Measurements from ENCODE around the gene PRKG2. TPM values are rescaled to one million over a fixed set of nuclear protein-coding genes. Genes with fewer than 3 reads are reported as not detected.

PRKG2 gene
- total RNA-seq, 1 experiment from 2014 or later: 1.9 TPM

- no peak overlapping the region for H3K9ac ChIP-seq (ENCODE audit: extremely low read depth, insufficient read length, low read length)
- H3K9me3 Mint-ChIP-seq: peaks cover 16 to 19% of the 10 kb centered on the region in 2 experiments
Observed at GRCh38 chr4:81085291-81085690, 129.7 kb downstream of the PRKG2 start.

More at GRCh38 chr4:81085291-81085690, 129.7 kb downstream of the PRKG2 start:
- H2BK15ac ChIP-seq (ENCODE audit: low read depth, low read length): no peak overlapping the region
- no peak overlapping the region for H2BK12ac ChIP-seq (ENCODE audit: insufficient read length, low read depth, low read length)
- no peaks in the 10 kb centered on the region for H4K20me1 ChIP-seq (ENCODE audit: control insufficient read depth, insufficient read depth, insufficient read length)
- DNase-seq: no peak
- H4K5ac ChIP-seq (ENCODE audit: insufficient read length, low read depth, low read length): no peak overlapping the region
- WGBS (ENCODE audit: extremely low coverage, insufficient read length, low lambda C conversion rate): no CpG with 5 or more reads among the region's 3 CpGs
- Mint-ChIP-seq H3K36me3 (ENCODE audit: insufficient read depth in 1 of 3, low read depth in 3 of 3) (peaks cover 10 to 16% (median 12%) of the 10 kb centered on the region in 3 experiments; a peak in 4 of 7 replicates), H3K4me3 (no peak overlapping the region), H3K27ac (no peak overlapping the region), H3K27me3 (ENCODE audit: low read depth) (no peaks in the 10 kb centered on the region), H3K4me1 (no peaks in the 10 kb centered on the region)
- H3K79me2 ChIP-seq (ENCODE audit: insufficient read depth, low read length): no peaks in the 10 kb centered on the region
- no peak overlapping the region for H4K91ac ChIP-seq (ENCODE audit: insufficient read length, low read depth, low read length)
- no peaks in the 10 kb centered on the region for H3K9me3 ChIP-seq (ENCODE audit: control insufficient read depth, low read depth, low read length)
- H3K4me1 ChIP-seq (ENCODE audit: insufficient read depth, low read length): no peaks in the 10 kb centered on the region
- no peaks in the 10 kb centered on the region for H3K79me1 ChIP-seq (ENCODE audit: insufficient read depth, low read depth, low read length, poor library complexity, severe bottlenecking)
- no peak overlapping the region for H3K56ac ChIP-seq (ENCODE audit: insufficient read length, low read depth, low read length)
- H3K23me2 ChIP-seq (ENCODE audit: insufficient read length, low read depth, low read length, poor library complexity, severe bottlenecking): no peaks in the 10 kb centered on the region
- H3K23ac ChIP-seq (ENCODE audit: insufficient read length, low read depth, low read length): no peak overlapping the region
- H2AFZ ChIP-seq (ENCODE audit: low read length): no peak overlapping the region
- no peak overlapping the region for H3K4ac ChIP-seq (ENCODE audit: low read depth, low read length)
- H2BK5ac ChIP-seq (ENCODE audit: insufficient read length, low read length): no peak overlapping the region
- no peak for TF ChIP-seq CTCF (conservative IDR thresholded peaks at IDR 0.05)
- H2BK120ac ChIP-seq (ENCODE audit: low read depth, low read length, poor library complexity, severe bottlenecking): no peak overlapping the region
- no peak overlapping the region for H3T11ph ChIP-seq (ENCODE audit: low read length)
- H4K8ac ChIP-seq (replicated peaks; ENCODE audit: insufficient read length, low read depth, low read length): no peak overlapping the region
- H3K27me3 ChIP-seq (ENCODE audit: insufficient read depth, low read length): no peaks in the 10 kb centered on the region
- no peak overlapping the region for H3K4me2 ChIP-seq (ENCODE audit: insufficient read depth, insufficient read length, low read length)
- H2BK20ac ChIP-seq (ENCODE audit: low read depth, low read length, poor library complexity, severe bottlenecking): no peak overlapping the region
- H2AK5ac ChIP-seq (ENCODE audit: insufficient read length, low read length): no peak overlapping the region
- H3K27ac ChIP-seq (ENCODE audit: insufficient read length, low read depth, low read length): no peak overlapping the region
- H3K14ac ChIP-seq (ENCODE audit: insufficient read depth, low read length): no peak overlapping the region
- no peak overlapping the region for H3K18ac ChIP-seq (ENCODE audit: insufficient read length, low read depth, low read length)

Measured in H9 (cell line).